Measurements from ENCODE around the gene PTPRA.
"Not testable (repeated sequence)": the region's sequence is repeated elsewhere in the genome, so short reads cannot be mapped to it uniquely, and the experiment has no call there.

The PTPRA gene

DNA sequence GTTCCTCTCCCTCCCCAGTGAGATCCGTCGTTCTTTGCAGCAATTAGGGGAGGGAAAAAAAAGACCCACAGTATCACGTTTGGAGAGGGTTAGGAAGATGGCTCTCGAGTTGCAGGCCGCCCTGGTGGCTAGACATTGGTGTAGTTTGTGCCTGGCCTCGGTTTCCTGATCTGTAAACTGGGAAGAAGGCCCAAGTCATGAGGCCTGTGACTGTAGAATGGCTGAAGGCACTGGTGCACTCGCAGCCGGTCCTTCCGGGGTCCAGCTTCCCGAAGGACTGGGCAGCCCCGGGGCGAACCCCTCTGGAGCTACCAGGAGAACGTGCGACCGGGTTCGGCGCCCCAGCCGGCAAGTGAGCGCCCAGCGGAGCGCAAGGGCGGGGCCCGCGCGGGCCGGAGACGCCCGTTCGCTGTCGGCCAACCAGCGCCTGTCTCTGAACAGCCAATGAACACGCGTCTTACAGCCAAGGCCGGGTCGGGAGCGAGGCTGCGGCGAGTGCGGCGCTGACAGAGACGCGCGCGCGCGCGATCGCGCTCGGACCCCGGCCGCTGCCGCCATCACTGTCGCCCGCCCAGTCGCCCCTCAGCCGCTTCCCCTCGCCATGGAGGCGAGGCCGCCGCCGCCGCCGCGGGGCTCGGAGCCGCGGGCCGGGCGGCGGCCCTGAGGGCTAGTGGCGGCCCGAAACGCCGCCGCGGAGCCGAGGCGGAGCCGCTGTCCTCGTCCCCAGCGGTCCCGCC lies at the start of gene PTPRA:
Gene PTPRA, plus strand, starts transcription at position 472 of the 737 bp plus-strand sequence. CDS start 90,797 bp downstream, outside the sequence.
- DNase-seq (ENCODE audit: low spot score), result peak; percentile 91

DNA sequence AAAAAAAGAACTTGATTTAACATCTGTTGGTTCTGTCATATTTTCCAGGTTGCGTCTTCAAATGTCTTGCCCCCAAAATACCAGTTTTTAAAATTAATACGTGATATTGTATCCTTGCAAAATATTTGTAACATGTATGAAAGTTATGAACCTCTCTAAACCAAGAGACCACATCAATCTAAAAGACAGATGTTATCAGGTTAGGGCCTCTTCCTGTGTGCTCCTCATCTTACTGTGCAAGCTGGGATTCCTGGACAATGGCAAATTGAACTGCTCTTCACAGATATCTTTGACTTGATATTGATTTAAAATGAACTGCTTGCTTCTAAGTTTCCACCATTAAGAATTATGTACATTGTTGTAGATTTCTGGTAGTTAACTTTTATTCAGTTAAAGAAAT lies 47.5 kb upstream of the PTPRA start:
- DNase-seq (ENCODE audit: low spot score), result no peak

DNA sequence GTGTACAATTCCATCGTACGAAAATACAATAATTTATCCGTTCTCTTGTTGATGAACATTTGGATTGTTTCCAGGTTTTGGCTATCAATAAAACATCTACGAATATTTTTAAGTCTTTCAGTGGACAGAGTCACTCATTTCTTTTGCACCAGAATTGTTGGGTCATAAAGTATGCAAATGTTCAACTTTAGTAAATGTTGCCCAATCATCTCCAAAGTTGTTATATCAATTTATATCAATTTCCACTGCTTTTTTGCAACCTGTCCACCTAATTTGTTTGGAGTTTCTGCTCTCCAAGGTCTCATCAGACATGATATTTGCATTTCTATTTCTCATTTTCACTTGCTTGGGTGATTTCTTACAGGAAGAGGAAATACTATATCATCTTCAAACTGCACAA lies 46.6 kb upstream of the PTPRA start:
- no peak for DNase-seq (ENCODE audit: low spot score)

GRCh38 chr20:2829376-2829775 lies 43.9 kb upstream of the PTPRA start:
- DNase-seq (ENCODE audit: low spot score), result no peak

DNA sequence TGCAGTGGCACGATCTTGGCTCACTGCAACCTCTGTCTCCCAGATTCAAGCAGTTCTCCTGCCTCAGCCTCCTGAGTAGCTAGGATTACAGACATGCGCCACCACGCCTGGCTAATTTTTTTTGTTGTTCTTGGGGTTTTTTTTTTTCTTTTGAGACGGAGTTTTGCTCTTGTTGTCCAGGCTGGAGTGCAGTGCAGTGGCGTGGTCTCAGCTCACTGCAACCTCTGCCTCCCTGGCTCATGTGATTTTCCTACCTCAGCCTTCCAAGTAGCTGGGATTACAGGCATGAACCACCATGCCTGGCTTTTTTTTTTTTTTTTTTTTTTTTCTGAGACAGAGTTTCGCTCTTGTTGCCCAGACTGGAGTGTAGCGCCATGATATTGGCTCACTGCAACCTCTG lies 42.1 kb upstream of the PTPRA start:
- not testable (repeated sequence) for DNase-seq (ENCODE audit: low spot score)

- no peak for DNase-seq (ENCODE audit: low spot score)
Measured at GRCh38 chr20:2833761-2834160, 39.5 kb upstream of the PTPRA start.

DNA sequence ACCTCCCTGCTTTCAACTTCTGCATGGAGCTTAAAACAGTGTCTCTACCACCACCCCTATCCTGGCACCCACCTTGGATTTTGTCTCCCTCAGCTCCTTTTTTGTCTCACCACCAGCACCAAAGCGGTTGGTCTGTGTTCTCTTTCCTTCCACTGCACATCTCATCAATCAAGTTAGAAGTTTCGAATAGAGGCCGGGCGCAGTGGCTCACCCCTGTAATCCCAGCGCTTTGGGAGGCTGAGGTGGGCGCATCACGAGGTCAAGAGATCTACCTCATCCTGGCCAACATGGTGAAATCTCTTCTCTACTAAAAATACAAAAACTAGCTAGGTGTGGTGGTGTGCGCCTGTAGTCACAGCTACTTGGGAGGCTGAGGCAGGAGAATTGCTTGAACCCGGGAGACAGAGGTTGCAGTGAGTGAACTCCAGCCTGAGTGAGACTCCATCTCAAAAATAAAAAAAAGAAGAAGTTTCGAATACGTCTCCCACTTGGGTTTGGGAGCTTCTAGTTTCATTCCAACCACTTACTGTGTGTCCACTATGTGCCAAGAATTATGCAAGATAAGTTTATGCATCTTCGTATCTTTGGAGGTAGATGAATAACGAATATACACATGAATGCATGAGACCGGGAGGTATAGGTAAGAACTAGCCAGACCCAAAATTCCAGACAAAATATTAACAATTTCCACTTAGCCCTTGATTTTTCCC lies 38.7 kb upstream of the PTPRA start:
- no peak for DNase-seq (ENCODE audit: low spot score)

GRCh38 chr20:2835331-2835796 lies 37.9 kb upstream of the PTPRA start:
- no peak for DNase-seq (ENCODE audit: low spot score)

GRCh38 chr20:2836035-2836434 lies 37.2 kb upstream of the PTPRA start:
- DNase-seq (ENCODE audit: low spot score), result no peak

DNA sequence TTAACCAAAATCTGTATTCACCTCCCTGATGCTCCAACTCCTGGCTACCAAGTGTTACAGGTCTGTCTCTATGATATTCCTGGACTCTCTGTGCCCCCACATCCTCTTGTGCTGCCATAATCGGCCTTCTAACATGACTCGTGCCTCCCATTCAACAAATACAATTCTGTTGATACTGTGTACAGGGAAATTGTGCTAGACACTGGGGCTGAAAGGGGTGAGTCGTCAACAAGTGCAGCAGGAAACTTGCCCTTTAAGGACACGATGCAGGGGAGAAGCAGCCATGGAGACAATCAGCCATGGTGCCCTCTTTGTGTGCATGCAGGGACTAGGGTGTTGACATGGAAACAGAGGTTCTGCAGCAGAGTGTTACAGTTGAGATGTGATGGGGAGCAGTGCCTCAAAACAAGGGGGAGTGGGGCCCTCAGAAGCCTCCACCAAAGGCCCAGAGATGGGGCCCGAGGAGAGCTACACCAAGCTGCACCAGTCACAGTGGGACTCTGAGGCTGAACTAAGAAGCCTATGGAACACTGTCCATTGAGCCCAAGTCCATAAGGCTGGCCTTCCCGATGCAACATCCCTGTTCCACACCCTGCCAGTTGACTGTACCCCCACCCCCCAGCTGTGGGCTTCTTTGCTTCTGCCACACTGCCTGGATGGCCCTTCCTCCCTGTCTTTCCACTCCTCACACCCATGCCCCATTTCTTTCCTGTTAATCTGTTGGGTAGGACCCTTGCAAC lies 35.9 kb upstream of the PTPRA start:
- DNase-seq (ENCODE audit: low spot score), result no peak

DNA sequence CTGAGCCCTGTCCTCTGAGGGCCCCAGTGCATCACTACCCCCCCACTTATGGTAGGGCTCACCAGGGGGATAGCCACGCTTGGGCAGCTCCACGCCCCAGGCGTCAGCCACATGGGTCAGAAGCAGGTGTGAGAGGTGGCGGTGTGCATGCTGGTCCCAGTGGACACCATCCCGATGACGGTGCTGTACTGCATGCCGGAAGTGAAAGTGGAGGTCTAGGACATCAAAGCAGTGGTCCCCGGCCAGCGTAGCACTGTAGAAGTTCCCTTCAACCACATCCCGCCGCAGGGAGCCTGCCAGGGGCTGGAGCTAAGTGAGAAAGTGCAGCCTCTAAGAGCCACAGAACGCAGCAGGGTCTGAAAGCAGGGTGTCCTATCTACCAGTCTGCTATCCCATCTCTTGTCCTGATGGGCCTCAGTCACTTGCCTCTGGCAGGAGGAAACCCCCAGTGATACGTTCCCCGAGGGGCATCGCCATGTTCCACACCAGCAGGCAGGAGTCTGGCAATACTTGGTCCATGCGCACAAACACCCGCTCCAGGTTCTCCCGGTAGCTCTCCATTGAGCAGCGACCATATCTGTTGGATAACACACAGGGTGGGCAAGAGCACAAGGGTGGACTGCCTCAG lies 35.0 kb upstream of the PTPRA start:
- no peak for DNase-seq (ENCODE audit: low spot score)

GRCh38 chr20:2838847-2839671 lies 34.2 kb upstream of the PTPRA start:
- no peak for DNase-seq (ENCODE audit: low spot score)

DNA sequence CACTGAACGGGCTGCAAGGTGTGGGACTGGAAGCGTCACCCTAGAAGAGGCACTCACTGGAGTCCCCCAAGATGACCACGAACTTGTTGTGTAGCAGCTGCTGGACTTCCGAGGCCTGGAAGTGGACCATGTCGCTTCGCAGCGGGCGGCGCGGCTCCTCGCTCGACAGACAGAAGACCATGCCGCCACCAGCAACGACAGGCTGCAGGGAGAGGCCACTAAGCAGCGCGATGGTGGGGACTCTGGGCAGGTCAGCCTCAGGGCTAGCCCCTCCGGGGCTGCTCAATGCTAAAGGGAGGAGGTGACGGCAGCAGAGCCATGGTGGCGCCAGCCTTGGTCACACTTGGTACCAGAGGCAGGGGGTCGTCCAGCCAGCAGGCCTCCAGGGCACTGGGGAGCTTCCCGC lies 33.5 kb upstream of the PTPRA start:
- DNase-seq (ENCODE audit: low spot score), result no peak

DNA sequence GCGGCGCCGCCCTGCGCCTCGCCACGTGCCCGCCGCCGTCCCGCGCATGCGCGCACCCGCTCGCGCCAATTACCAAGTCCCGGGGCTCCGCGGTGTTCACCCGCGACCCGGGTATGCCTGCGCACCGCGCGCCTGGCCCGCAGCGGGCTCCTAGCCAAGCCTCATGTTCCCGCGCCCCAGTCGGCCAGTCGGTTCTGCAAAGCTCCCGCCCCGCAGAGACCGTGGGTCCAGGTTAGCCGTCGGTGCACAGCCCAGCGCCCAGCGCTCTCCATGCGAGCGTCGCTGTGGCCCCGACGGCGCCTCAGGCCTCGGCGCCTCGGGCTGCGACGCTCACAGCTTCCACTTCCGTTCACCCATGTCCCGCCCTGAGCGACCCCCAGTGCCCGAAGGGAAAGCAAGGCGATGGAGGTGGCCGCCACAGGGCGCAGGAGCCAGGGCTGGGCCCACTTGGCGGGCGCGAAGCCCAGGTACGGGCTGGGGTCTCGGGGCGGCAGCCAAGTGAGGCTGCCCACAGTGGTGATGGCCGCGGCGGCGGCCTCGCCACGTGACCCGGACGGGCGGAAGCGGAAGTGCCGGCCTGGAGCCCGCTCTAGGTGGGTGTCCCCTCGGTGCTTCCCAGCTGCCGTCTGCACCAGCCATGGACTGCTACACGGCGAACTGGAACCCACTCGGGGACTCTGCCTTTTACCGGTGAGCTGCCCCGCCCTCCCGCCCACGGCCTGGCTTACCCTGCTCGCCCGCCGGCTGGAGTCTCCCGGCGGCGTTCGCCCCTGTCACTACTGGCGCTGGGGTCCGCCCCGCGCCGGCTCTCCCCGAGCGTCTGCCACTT lies 32.9 kb upstream of the PTPRA start, which contains the start of the genes PCED1A and VPS16:
Gene PCED1A, minus strand, starts transcription at position 518 of the 829 bp plus-strand sequence. CDS start 743 bp downstream, outside the sequence.
Gene VPS16, plus strand, starts transcription at position 608 of the 829 bp plus-strand sequence. Its CDS starts 30 bp downstream, at position 638.
- peak; percentile 85 for DNase-seq (ENCODE audit: low spot score)

DNA sequence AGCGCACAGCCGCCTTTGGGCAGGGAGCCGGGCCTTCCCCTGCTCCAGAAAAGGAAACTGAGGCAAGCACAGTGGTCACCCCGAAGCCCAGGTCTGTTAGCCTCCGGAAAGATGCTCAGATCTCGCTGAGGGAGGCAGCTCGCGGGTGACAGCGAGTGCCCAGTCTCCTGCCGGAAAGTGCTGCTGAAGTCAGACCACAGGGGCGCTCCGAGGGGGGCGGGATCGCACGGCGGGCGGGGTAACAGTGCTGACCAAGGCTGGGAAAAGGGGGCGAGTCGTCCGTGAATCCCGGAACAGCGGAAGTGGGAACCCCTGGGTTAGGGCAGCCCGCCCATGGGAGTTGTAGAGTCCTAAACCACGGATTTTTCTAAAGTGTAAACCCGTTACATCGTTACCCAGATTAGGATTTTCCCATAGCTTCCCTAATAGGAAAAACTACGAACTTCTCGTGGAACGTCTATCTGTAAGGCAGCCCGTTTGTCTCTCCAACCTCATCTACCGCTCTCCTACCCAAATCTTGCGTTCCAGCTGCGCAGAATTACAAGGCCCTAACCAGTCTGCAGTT lies 32.2 kb upstream of the PTPRA start:
- DNase-seq (ENCODE audit: low spot score), result peak; percentile 24

DNA sequence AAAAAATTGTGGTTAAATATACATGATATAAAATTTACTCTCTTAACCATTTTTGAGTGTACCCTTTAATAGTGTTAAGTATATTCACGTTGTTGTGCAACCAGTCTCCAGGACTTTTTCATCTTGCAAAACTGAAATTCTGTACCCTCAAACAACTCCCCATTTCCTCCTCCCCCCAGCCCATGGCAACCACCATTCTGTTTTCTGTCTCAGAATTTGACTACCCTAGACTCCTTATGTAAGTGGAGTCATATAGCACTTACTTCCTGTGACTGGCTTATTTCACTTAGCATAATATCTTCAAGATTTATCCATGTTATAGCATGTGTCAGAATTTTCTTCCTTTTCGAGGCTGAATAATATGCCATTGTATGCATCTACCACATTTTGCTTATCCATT lies 27.7 kb upstream of the PTPRA start:
- no peak for DNase-seq (ENCODE audit: low spot score)

GRCh38 chr20:2846698-2847097 lies 26.6 kb upstream of the PTPRA start:
- DNase-seq (ENCODE audit: low spot score), result no peak

DNA sequence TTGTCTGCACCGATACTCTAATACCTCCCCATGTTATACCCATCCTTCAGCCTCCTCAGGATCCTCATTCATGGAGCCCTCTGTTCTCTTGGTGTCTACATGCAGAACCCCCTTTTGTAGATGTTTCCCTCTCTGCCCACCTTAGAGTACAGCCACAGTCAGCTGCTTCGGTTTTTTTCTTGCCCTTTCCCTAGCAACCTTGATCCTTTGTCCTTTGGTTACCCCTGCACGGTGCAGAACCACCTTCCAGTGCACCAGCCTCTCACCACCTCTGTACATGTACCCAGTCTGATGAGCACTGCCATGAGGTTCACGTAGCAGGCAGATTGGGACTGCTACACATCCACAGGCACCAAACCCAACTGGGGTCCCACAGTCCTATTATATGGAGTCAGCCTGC lies 25.5 kb upstream of the PTPRA start:
- no peak for DNase-seq (ENCODE audit: low spot score)

DNA sequence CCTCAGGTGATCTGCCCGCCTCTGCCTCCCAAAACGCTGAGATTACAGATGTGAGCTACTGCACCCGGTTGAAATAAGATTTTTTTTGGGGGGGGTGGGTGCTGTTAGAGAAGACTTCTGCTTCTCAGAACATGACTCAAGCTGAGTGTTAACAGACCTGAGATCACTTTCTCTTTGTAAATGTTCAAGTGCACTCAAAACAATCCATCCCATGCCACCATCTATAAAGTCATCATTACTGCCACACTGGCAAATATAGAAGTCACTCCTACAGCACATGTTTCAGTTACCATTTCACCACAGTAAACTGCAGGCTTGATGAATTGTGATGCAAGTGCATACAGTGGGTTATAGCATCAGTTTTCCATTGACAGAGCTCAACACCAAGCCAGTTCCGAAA lies 23.8 kb upstream of the PTPRA start:
- no peak for DNase-seq (ENCODE audit: low spot score)

DNA sequence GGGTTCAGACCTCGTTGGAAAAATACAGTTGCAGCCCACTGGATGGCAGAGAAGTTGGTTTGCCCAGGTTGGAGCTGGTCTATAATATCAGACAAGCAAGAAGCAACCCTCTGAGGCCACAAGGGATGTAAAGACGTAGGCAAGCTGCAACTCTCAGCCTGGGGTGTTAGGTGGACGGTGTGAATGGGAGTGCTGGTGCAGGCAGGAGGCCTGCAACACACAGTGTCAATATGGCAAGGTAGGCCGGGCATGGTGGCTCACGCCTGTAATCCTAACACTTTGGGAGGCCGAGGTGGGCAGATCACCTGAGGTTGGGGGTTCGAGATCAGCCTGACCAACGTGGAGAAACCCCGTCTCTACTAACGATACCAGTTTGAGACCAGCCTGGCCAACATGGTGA lies 22.2 kb upstream of the PTPRA start:
- DNase-seq (ENCODE audit: low spot score), result no peak
